NCI-H2196 (cell line): ENCODE data around the gene NR0B2.

ENCODE experiments used
- DNase-seq: peaks from one replicate; lab custom pipeline; 2025; ENCODE audit not compliant: unreplicated experiment; lab: John Stamatoyannopoulos, UW

The NR0B2 gene

DNA sequence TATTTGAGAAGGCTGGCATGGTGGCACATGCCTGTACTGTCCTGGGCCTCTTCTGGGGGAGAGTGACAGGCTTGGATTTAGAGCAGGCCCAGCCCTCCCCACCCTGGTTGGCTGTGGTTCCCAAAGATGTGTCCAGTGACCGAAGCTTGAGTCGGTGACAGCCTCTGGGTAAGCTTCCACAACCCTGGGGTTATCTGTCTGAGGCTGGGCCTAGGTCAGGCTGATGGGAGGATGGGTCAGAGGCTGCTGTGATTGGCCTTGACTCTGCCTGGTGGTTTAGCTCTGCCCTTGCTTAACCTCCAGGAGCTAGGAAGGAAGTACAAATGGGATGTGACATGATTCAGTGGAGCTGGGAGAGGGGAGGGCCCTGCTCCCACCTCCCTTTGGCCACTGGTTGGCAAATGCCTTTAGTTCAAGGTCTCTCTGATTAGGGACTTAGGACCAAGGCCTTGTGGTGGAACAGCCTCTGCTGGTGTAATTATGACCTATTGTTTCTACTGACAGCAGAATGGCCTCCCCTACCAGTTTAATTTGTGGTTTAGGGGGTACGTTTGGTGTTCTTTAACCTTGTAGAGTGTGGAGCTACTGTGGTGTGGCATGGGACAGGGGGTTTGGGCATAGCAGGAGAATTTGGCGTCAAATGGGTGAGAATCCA is 24.4 kb upstream of the NR0B2 start:
- no peak for DNase-seq

DNA sequence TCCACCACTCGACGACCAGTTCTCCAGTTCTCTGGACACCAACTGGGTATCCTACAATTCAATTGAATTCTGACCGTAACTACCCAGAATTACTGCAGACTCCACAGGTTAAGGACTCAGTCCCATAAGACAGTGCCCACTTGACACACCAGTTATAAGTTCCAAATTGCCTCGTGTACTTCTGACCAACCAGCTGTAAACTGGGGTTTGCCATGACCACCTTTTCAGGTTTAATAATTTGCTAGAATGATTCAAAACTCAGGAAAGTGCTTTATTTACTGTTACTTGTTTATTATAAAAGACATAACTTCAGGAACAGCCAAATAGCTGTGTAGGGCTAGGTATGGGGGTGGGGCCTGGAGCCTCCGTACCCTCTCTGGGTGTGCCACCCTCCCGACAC is 23.0 kb upstream of the NR0B2 start:
- no peak for DNase-seq

- no peak for DNase-seq
Measured at GRCh38 chr1:26932531-26932930, 18.8 kb upstream of the NR0B2 start.

DNA sequence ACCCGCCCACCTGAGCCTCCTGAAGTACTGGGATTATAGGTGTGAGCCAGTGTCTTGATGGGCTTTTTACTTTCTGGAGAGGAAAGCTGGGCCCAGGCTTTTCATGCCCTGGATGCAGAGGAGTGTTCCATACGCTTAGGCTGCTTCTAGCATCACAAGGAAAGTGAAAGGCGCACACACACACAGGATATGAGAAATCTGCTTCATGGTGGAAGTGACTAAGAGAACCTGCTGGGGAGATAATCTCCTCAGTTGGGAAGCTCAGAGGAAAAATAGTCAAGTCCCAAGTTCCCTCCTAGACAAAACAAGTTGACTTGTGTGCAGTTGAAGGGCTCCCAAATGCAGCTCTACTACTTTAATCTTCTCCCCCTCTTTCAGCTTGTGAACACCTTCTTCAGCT is 9.9 kb upstream of the NR0B2 start:
- DNase-seq = no peak

- DNase-seq = no peak
Measured at GRCh38 chr1:26922901-26923300, 9.1 kb upstream of the NR0B2 start.

DNA sequence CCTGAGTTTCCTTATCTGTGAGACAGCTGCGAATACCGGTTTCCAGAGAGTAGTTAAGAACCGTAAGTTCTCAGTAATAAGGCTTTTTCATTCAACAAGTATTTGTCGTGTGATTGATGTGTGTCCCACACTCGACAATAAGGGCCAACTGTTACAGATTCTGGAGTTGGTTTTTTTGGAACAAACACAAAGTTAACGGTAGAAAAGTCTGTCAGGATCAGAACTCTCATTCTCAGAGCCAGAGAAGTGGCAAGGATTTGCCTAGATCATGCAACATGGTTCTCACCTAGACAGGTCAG is 8.6 kb upstream of the NR0B2 start:
- DNase-seq = no peak

- DNase-seq = peak; percentile 99
Measured at GRCh38 chr1:26921540-26922430, 8.0 kb upstream of the NR0B2 start, which contains the start of gene NUDC. NUDC (plus strand) TSS chr1:26921743; CDS start chr1:26921849, 106 bp downstream.

DNA sequence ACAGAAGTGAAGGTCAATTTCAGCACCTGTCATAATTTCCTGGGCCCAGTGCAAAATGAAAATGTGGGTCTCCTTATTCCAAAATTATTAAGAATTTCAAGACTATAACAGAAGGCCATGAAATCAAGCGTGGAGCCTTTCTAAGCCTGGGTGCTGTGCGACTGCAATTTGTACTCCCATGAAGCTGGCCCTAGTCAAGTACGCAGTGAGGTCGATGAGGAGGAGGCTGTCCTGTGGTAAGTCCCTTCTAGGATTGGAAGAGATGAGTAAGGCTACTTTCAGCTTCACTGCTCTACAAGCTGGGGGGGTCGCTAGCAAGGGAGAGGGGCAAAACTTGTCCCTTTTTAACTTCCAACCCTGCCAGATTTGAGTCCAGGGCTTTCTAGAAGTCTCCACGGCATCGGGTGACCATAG is 7.4 kb upstream of the NR0B2 start:
- DNase-seq = no peak

GRCh38 chr1:26915204-26915842 is 1.5 kb upstream of the NR0B2 start:
- DNase-seq = peak; percentile 74

- no peak for DNase-seq
Measured at GRCh38 chr1:26913389-26913753, 404 bp downstream of the NR0B2 start.

DNA sequence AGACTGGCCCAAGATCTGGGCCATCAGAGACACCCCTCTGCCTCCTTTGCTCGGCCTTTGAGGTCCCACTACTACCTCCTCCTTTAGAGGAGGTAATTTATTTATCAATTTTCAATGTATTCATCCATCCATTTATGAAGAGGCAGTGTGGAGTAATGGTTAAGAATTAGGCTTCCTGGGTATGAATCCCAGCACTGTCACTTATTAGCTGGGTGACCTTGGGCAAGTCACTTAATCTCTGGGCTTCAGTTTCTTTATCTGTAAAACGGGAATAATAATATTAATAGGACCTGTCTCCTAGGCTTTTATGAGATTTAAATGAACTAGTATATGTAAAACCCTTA is 1.7 kb downstream of the NR0B2 start:
- DNase-seq = no peak

DNA sequence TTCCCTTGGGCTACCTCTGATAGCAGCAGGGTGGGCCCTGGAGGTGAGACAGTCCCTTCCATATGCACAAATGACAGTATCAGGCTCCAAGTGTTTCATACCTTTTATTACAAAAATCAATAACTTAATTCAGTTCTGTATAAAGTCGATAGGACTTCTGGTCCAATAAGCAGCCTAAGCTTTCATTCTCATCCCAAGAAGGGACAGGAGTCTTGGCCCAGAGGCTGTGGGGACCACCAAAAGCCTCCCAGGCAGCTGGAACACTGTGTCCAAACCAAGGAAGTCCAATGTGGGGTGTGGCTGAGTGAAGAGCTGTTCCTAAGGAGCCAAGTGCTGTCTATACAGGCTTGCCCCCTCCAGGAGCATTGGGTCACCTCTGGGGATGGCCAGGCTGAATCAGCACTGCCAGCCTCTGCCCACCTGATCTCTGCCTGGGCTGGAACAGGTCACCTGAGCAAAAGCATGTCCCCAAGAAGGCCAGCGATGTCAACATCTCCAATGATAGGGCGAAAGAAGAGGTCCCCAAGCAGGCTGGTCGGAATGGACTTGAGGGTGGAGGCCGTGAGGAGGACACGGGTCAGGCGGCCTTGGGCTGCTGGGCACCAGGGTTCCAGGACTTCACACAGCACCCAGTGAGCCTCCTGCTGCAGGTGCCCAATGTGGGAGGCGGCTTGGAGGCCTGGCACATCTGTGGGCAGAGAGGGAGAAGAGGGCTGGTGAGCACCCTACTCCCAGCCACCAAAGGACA is 2.2 kb downstream of the NR0B2 start:
- no peak for DNase-seq

DNA sequence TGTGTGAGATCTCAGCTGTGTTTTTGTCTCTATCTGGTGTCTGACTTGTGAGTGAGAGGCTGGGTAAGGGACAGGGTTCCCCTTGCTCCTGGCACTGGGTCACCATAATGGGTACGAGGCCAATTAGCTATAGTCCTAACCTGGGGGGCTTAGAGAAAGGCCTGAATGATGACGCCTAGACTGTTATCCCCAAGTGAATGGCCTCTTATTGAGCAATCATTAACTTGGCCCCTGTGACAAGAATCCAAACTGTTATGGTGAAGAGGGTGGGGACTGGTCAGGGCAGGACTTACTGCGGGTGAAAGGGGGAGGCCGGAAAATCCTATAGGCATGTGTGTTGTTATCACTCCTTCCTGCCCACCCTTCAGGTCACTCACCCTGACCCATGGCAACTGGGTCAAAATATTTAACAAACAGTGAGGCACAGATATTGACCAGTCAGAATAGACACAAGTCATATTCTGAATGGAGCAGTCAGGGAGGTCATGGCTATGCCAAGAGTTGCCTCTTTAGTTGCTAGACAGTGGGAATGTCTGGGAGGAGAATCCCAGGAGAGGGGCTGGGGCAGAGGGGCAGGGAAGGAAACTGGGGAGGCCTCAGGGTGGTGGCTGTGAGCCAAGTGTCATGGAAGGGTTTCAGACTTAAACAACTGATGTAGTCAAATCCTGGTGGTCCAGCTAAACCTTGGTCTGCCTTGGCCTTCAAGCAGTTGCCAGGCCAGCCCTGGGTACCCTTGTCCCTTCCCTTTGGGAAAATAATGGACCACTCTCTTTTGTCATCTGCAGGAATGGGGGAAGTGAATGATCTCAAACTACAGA is 3.2 kb downstream of the NR0B2 start:
- no peak for DNase-seq

DNA sequence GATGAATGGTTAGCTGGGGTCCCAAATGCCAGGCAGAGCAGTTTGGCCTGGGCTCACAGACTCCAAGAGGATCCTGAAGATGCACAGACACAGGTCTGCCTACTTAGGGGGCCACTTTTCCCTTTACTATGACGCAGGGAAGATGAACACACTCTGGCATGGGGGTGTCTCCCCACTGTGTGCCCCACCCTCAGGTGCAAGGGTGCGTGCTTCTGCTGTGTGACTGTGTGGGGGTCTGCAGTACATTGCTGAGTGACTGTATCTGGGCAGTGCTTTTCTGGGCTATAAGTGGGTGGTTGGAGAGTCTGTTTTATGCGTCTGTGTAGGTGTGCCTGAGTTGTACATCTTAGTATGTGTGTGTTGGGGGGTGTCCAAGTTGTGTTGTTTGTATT is 3.8 kb downstream of the NR0B2 start:
- DNase-seq = no peak

- peak; percentile 83 for DNase-seq
Measured at GRCh38 chr1:26907071-26907917, 6.5 kb downstream of the NR0B2 start.

GRCh38 chr1:26900815-26901511 is 12.8 kb downstream of the NR0B2 start:
- DNase-seq = no peak

DNA sequence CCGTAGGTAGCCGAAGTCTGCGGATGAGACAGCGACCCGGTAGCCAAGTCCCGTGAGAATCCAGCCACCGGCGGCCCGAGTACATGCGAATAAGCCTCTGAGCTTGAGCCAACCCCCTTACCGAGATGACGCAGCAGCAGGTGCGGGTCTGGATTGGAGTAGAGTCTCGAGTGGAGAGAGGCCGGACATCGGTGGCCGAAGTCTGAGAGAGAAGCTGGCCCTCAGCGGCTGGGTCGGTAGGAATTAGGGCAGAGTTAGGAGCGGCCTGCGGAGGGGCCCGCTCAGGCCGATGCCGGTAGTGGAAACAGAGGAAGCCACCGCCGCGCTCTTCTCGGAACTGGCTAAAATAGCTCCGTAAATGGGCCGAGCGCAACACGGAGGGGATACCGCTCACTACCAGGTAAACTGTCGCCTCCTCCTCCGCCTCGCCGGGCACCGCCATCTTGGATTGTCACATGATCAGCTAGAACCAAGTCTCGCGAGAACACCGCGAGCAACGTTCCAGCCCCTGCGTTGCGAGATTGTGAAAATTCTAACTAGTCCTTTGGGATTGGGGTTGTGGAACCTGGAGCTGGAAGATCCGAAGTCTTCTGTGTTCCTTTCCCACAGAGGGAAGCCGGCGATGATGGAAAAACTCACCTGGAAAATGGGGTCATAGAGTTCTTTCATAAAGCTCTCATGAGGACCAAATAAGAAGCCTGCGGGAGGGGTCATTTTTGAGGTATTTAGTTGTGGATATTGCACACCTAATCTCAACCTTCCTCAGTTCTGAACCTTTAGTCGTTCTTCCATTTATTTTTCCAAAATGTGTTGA is 13.6 kb downstream of the NR0B2 start, which contains the start of gene GPATCH3:
Gene GPATCH3, minus strand, starts transcription at position 467 of the 814 bp plus-strand sequence. Its CDS starts 25 bp downstream, at position 442.
- DNase-seq = peak; percentile 93

DNA sequence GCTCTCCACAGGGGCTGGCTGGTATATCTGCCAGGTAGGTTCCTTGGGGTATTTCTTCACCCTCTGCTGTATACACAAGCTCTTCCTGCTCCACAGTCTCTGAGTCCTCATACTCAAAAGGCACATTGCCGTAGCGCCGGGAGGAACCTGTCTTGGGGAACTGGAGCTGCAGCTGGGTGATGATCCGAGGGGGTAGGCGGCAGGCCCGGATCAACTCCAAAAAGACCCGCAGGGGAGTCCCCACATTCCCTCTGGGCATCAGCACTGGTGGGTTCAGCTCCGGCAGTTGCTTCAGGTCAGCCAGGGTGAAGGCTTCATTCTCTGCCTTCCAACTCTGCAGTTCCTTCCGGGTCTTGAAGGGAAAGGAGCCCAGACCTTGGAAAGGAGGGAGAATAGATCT is 16.4 kb downstream of the NR0B2 start:
- DNase-seq = no peak
